SHP77 (cell line): Measurements from ENCODE around the gene ADGRG4.

Experiments
- DNase-seq, 2 experiments: peaks; one replicate each; lab custom pipeline; 2025; lab: John Stamatoyannopoulos, UW

ADGRG4 gene

DNA sequence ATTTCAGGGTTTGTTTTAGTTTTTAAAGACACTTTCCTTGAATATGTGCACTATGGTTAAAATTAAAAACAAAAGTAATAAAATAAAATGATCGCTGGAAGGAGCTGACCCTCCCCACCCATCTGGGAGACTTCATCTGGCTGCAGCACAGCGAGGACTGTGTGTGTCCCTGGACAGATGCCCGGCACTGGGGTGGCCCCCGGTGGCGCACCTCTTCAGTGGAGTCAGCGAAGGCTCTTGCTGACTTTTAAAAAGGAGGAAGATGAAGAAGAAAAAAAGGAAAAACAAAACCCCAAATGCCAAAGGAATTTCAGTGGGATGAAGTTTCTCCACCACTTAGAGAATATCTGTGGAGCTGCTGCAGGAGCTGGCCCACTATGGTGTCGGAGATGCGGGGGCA lies 5.4 kb upstream of the ADGRG4 start:
- no peak for DNase-seq

- DNase-seq: no peak
These were observed 2.3 kb downstream of the ADGRG4 start for GRCh38 chrX:136303041-136303440.

DNA sequence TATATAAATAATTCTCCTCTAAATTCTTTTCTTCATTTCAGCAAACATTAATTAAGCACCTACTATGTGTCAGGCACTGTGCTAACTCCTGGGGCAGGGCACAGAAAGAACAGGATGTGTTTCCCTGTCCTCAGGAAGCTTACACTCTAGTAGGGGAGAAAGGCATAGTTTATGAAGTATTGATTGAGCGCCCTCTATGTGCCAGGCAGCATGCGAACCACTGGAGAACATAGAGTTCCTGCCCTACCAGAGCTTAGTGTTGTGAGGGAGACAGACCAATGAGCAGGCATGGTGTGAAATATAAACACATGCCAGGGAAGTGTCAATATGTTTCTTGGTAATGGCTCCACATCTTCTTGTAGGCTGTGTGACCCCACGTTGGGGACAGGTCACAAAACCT lies 3.7 kb downstream of the ADGRG4 start:
- no peak for DNase-seq

DNA sequence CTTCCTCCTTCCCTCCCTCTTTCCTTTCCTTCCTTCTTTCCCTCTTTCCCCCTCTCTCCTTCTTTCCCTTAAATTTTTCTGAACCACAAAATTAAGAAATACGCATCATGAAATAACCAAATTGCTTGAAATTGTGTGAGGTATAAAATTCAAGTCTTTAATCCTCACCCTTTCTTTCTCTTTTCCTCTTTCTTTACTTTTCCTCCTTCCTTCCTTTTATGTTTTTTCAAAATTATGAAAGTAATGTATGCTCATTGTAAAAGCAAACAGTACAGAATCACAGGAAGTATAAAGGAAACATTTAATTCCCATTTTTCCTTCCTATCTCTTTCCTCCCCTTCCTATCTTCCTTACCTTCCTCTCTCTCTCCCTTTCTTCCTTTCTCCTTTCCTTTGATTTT lies 5.4 kb downstream of the ADGRG4 start:
- no peak for DNase-seq

GRCh38 chrX:136307471-136307870 lies 6.7 kb downstream of the ADGRG4 start:
- DNase-seq: no peak

- DNase-seq: no peak
These were observed 9.6 kb downstream of the ADGRG4 start for GRCh38 chrX:136310411-136310810.

GRCh38 chrX:136318156-136318555 lies 17.4 kb downstream of the ADGRG4 start:
- DNase-seq: no peak

- DNase-seq: no peak
These were observed 18.3 kb downstream of the ADGRG4 start for GRCh38 chrX:136318895-136319597.

- DNase-seq: no peak
These were observed 18.8 kb downstream of the ADGRG4 start for GRCh38 chrX:136319600-136319999.

- DNase-seq: no peak
These were observed 20.8 kb downstream of the ADGRG4 start for GRCh38 chrX:136321532-136321931.

GRCh38 chrX:136322064-136322463 lies 21.3 kb downstream of the ADGRG4 start:
- DNase-seq: no peak

GRCh38 chrX:136325377-136325776 lies 24.6 kb downstream of the ADGRG4 start:
- no peak for DNase-seq

GRCh38 chrX:136328933-136329332 lies 28.2 kb downstream of the ADGRG4 start:
- DNase-seq: no peak

DNA sequence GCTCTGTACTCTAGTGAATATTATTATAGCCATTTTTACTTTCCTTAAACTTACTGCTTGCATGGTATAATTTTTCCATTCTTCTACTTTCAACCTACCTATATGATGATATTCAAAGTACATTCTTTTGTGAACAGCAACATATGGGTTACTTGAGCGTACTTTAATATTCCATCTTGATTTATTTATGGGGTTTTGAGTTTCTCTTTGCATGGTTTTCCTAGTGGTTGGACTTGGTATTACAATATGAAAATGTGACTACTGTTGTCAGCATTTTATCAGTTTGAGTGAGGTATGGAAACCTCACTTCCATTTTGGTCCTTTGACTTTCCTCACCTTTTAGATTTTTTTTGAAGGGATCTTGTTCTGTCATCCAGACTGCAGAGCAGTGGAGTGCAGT lies 35.9 kb downstream of the ADGRG4 start:
- DNase-seq: no peak

GRCh38 chrX:136339702-136340101 lies 38.9 kb downstream of the ADGRG4 start:
- no peak for DNase-seq

GRCh38 chrX:136344320-136344719 lies 43.6 kb downstream of the ADGRG4 start:
- no peak for DNase-seq

DNA sequence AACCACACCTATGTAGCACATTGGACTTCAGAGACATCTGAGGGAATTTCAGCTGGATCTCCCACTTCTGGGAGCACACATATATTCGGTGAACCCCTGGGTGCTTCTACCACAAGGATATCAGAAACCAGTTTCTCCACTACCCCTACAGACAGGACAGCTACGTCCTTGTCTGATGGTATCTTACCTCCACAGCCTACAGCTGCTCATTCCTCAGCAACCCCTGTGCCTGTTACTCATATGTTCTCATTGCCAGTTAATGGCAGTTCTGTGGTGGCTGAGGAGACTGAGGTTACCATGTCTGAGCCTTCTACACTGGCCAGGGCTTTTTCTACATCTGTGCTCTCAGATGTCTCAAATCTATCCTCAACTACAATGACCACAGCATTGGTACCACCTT lies 45.7 kb downstream of the ADGRG4 start:
- DNase-seq: no peak

DNA sequence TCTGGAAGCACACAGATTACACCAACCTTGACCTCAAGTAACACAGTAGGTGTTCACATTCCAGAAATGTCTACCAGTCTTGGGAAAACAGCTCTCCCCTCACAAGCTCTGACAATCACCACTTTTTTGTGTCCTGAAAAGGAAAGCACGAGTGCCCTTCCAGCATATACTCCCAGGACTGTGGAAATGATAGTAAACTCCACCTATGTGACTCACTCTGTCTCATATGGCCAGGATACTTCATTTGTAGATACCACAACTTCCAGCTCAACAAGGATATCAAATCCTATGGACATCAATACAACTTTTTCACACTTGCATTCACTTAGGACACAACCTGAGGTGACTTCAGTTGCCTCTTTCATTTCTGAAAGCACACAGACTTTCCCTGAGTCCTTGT lies 46.9 kb downstream of the ADGRG4 start:
- no peak for DNase-seq

- no peak for DNase-seq
These were observed 52.8 kb downstream of the ADGRG4 start for GRCh38 chrX:136353526-136354093.

DNA sequence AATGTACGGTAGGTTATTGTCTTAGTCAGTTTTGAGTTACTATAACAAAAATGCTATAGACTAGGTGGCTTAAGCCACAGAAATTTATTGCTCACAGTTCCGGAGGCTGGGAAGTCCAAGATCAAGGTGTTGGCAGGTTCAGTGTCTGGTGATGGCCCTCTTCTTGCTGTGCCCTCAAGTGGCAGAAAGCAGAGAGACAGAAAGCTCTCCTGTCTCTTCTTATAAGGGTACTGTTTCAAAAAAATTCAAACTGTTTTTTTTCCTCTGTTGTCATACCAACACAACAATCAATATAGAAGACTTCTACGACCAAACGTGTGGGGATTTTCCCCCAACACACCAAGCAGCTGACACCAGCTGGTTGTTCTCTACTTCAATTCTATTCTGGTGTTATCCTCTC lies 53.4 kb downstream of the ADGRG4 start:
- no peak for DNase-seq

- no peak for DNase-seq
These were observed 68.6 kb downstream of the ADGRG4 start for GRCh38 chrX:136369377-136369776.

DNA sequence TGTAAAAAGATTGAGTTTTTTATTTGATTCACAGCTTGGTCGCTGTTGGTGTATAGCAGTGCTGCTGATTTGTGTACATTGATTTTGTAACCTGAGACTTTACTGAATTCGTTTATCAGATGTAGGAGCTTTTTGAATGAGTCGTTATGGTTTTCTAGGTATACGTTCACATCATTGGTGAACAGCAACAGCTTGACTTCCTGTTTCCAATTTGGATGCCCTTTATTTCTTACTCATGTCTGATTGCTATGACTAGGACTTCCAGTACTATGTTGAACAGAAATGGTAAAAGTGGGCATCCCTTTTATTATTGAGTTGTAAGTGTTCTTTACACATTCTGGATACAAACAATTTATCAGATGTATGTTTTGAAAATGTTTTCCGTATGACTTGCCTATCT lies 76.0 kb downstream of the ADGRG4 start:
- DNase-seq: no peak

GRCh38 chrX:136380010-136380769 lies 79.4 kb downstream of the ADGRG4 start:
- no peak for DNase-seq
